GM12878 (cell line): ENCODE results near the gene FBXL14.

ENCODE experiments used
- BACH1 ChIP-seq: fragments of 450-650 bp; IDR thresholded peaks from 2 replicates; pipeline ENCODE4 v1.6.1; 2017; ENCODE audit warnings: mild to moderate bottlenecking, borderline replicate concordance
- CBFB ChIP-seq: IDR thresholded peaks from 2 replicates; pipeline ENCODE4 v1.6.1; 2016; ENCODE audit warnings: antibody characterized with exemption, low read depth
- CBX5 ChIP-seq: sonication (generic); IDR thresholded peaks from 2 replicates; pipeline ENCODE4 v1.6.1; 2016; ENCODE audit warnings: low read depth, moderate library complexity, mild to moderate bottlenecking, inconsistent platforms
- ESRRA ChIP-seq: IDR thresholded peaks from 2 replicates; pipeline ENCODE4 v1.6.1; 2012; ENCODE audit warnings: mild to moderate bottlenecking, low read length, improper control_type of control experiment
- EZH2 ChIP-seq: IDR thresholded peaks from 2 replicates; pipeline ENCODE4 v1.6.1; 2012; ENCODE audit warnings: low read depth, mild to moderate bottlenecking, control low read depth, inconsistent platforms, low read length, borderline replicate concordance; ENCODE audit not compliant: control insufficient read depth
- GABPA ChIP-seq: IDR thresholded peaks from 2 replicates; pipeline ENCODE4 v1.6.1; 2014; ENCODE audit warnings: antibody characterized with exemption, low read depth, mild to moderate bottlenecking, inconsistent platforms
- HDAC6 ChIP-seq: fragments of 200-600 bp; sonication (generic); IDR thresholded peaks from one replicate; pipeline ENCODE4 v1.8.0; 2017; ENCODE audit warnings: antibody characterized with exemption; ENCODE audit not compliant: unreplicated experiment
- KDM1A ChIP-seq: fragments of 200-600 bp; sonication (generic); IDR thresholded peaks from 2 replicates; pipeline ENCODE4 v1.6.1; 2016; ENCODE audit warnings: borderline replicate concordance
- POLR2AphosphoS2 ChIP-seq: IDR thresholded peaks from 2 replicates; pipeline ENCODE4 v1.6.1; 2011; ENCODE audit warnings: low read depth, mild to moderate bottlenecking, low read length, improper control_type of control experiment, moderate library complexity
- YY1 ChIP-seq: IDR thresholded peaks from 2 replicates; pipeline ENCODE4 v1.6.1; 2011; ENCODE audit warnings: low read depth, mild to moderate bottlenecking, low read length
- TF ChIP-seq, protein P1 (sequence below), 3 experiments: IDR thresholded peaks in 2 of 3; conservative IDR thresholded peaks in 1 of 3; 2 replicates each; pipeline ENCODE4 v1.5.1; 2011; ENCODE audit warnings: low read depth in 3 of 3, low read length in 3 of 3, mild to moderate bottlenecking in 3 of 3, control low read depth in 2 of 3, moderate library complexity in 2 of 3, inconsistent platforms in 1 of 3, mixed read lengths in 1 of 3; ENCODE audit not compliant: control insufficient read depth in 2 of 3, insufficient read depth in 1 of 3; ENCODE audit errors: extremely low read depth in 1 of 3
- TF ChIP-seq, protein P2 (sequence below): IDR thresholded peaks from 2 replicates; pipeline ENCODE4 v1.6.1; 2012; ENCODE audit warnings: low read depth, low read length, improper control_type of control experiment
- TF ChIP-seq, protein P3 (sequence below): IDR thresholded peaks from 2 replicates; pipeline ENCODE4 v1.6.1; 2011; ENCODE audit warnings: borderline replicate concordance, low read depth, mild to moderate bottlenecking, moderate library complexity, mixed read lengths, low read length; ENCODE audit not compliant: insufficient read depth; ENCODE audit errors: extremely low read length

DNA sequence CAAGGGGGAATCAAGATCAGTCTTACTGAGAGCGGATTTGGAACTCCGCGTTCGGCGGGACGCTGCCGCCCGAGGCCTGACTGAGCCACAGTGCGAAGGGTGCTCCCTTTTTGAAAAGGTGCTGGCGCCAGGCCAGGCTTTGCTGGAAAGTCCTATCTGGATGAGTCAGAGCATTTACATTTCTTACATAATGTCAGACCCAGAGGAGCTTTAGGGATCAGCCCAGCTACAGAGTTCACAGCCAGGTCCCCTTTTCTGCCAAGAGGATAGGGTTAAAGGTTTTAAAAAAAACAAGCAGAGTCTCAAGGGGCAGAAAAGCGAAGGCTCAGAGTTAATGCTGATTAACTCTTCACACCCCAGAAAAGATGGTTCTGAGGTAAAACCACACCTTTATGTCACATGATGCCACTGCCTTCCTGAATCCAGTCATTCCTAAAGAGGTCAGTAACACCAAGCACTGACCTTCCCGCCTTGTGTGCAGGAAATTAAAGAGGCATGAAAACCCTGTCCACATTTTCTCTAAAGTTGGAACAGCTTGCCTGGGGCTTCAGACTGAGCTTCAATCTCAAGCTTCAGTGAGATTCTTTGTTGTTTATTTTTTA is 11.7 kb upstream of the FBXL14 start:
- TF ChIP-seq POLR2AphosphoS2 (no peak), ESRRA (no peak), BACH1 (no peak), CBFB (no peak), CBX5 (peak; percentile 66; the same call in 1 of the 2 replicates), HDAC6 (no peak), GABPA (no peak), KDM1A (no peak), EZH2 (no peak), YY1 (0 out of 2 replicates have a peak, but pooled peaks have one; percentile 30)
- TF ChIP-seq, protein P1, sequence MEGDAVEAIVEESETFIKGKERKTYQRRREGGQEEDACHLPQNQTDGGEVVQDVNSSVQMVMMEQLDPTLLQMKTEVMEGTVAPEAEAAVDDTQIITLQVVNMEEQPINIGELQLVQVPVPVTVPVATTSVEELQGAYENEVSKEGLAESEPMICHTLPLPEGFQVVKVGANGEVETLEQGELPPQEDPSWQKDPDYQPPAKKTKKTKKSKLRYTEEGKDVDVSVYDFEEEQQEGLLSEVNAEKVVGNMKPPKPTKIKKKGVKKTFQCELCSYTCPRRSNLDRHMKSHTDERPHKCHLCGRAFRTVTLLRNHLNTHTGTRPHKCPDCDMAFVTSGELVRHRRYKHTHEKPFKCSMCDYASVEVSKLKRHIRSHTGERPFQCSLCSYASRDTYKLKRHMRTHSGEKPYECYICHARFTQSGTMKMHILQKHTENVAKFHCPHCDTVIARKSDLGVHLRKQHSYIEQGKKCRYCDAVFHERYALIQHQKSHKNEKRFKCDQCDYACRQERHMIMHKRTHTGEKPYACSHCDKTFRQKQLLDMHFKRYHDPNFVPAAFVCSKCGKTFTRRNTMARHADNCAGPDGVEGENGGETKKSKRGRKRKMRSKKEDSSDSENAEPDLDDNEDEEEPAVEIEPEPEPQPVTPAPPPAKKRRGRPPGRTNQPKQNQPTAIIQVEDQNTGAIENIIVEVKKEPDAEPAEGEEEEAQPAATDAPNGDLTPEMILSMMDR (IDR thresholded peaks at IDR 0.05 in 2 of 3, conservative IDR thresholded peaks at IDR 0.05 in 1 of 3; ENCODE audit: control insufficient read depth in 2 of 3, extremely low read depth in 1 of 3, insufficient read depth in 1 of 3, low read depth in 3 of 3, low read length in 3 of 3): no peak
- TF ChIP-seq, protein P2, sequence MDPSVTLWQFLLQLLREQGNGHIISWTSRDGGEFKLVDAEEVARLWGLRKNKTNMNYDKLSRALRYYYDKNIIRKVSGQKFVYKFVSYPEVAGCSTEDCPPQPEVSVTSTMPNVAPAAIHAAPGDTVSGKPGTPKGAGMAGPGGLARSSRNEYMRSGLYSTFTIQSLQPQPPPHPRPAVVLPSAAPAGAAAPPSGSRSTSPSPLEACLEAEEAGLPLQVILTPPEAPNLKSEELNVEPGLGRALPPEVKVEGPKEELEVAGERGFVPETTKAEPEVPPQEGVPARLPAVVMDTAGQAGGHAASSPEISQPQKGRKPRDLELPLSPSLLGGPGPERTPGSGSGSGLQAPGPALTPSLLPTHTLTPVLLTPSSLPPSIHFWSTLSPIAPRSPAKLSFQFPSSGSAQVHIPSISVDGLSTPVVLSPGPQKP: no peak
- TF ChIP-seq, protein P3, sequence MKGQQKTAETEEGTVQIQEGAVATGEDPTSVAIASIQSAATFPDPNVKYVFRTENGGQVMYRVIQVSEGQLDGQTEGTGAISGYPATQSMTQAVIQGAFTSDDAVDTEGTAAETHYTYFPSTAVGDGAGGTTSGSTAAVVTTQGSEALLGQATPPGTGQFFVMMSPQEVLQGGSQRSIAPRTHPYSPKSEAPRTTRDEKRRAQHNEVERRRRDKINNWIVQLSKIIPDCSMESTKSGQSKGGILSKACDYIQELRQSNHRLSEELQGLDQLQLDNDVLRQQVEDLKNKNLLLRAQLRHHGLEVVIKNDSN: peak; percentile 15
